ENCODE data around the gene ENGASE. TPM values are rescaled to one million over a fixed set of nuclear protein-coding genes. Genes with fewer than 3 reads are reported as not detected.

Gene ENGASE
- total RNA-seq, 1 donor from 2014 or later: 16.8 TPM

DNA sequence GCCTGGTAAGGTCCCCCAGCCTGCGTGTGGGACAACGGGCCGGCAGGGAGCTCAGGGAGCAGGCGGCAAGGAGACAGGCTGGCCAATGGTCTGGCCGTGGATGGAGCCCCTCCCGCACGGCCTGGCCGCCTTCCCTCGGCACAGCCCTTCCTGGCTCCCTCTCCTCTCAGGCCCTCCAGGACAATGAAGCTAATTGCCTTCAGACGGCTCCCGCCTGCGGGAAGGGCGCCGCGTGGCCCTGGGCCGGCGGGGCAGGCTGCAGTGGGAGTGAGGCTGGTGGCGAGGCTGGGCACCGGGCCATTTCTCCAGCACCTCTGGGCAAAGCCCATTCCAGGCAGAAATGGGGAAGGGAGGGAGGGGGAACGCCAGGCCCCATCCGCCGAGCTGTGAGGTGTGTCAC lies 50.9 kb downstream of the ENGASE start:
- Mint-ChIP-seq H3K27ac (ENCODE audit: unreplicated experiment) (no peak overlapping the region), H3K27me3 (ENCODE audit: low read depth) (peaks cover 31% of the 10 kb centered on the region), H3K36me3 (ENCODE audit: low read depth) (no peaks in the 10 kb centered on the region), H3K4me3 (ENCODE audit: unreplicated experiment) (no peak overlapping the region), H3K4me1 (ENCODE audit: low read depth) (no peaks in the 10 kb centered on the region), H3K9me3 (ENCODE audit: low read depth) (no peaks in the 10 kb centered on the region)
- no peak for DNase-seq (ENCODE audit: low spot score)
- TF ChIP-seq, protein P1, sequence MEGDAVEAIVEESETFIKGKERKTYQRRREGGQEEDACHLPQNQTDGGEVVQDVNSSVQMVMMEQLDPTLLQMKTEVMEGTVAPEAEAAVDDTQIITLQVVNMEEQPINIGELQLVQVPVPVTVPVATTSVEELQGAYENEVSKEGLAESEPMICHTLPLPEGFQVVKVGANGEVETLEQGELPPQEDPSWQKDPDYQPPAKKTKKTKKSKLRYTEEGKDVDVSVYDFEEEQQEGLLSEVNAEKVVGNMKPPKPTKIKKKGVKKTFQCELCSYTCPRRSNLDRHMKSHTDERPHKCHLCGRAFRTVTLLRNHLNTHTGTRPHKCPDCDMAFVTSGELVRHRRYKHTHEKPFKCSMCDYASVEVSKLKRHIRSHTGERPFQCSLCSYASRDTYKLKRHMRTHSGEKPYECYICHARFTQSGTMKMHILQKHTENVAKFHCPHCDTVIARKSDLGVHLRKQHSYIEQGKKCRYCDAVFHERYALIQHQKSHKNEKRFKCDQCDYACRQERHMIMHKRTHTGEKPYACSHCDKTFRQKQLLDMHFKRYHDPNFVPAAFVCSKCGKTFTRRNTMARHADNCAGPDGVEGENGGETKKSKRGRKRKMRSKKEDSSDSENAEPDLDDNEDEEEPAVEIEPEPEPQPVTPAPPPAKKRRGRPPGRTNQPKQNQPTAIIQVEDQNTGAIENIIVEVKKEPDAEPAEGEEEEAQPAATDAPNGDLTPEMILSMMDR (IDR thresholded peaks at IDR 0.05): no peak

GRCh38 chr17:79126139-79126538 lies 51.5 kb downstream of the ENGASE start:
- Mint-ChIP-seq H3K27me3 (ENCODE audit: low read depth) (peaks cover 34% of the 10 kb centered on the region), H3K4me1 (ENCODE audit: low read depth) (no peaks in the 10 kb centered on the region)

DNA sequence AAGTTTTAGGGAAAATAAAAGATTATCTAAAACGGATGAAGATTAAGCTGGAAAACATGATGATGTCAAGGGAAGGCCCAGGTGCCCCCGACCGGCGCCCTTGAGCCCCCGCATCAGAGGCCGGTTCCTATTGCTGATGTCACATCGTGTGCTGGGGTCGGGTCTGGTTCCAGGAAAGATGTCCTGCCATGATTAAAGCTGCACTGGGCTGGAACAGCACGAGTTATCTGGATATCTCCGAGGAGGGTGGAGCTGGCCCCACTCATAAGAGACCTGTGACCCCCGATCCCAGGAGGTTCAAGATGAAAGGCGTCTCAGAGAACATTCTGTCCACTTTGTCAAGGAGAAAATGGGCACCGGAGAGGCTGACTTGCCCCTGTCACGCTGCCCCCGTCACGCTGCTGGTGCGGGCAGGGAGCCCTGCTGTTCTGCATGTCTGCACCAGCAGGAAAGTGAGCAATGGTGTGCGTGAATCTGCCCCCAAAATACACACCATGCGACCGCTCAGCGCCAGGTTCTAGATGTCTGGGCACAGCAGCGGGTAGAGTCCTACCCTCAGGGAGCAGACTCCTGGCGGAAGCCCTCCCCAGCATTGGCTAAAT lies 53.0 kb downstream of the ENGASE start:
- TF ChIP-seq, protein P1 (IDR thresholded peaks at IDR 0.05): no peak
- Mint-ChIP-seq H3K4me1 (ENCODE audit: low read depth) (no peaks in the 10 kb centered on the region), H3K27ac (ENCODE audit: unreplicated experiment) (no peak overlapping the region), H3K4me3 (ENCODE audit: unreplicated experiment) (no peak overlapping the region), H3K27me3 (ENCODE audit: low read depth) (peaks cover 41% of the 10 kb centered on the region), H3K9me3 (ENCODE audit: low read depth) (no peaks in the 10 kb centered on the region), H3K36me3 (ENCODE audit: low read depth) (no peaks in the 10 kb centered on the region)
- no peak for DNase-seq (ENCODE audit: low spot score)

More at GRCh38 chr17:79126139-79126538, 51.5 kb downstream of the ENGASE start:
- Mint-ChIP-seq H3K9me3 (ENCODE audit: low read depth) (no peaks in the 10 kb centered on the region), H3K27ac (ENCODE audit: unreplicated experiment) (no peak overlapping the region), H3K36me3 (ENCODE audit: low read depth) (no peaks in the 10 kb centered on the region), H3K4me3 (ENCODE audit: unreplicated experiment) (no peak overlapping the region)
- DNase-seq (ENCODE audit: low spot score): no peak
- TF ChIP-seq, protein P1 (IDR thresholded peaks at IDR 0.05): peak; percentile 48

GRCh38 chr17:79129523-79129922 lies 54.9 kb downstream of the ENGASE start:
- peaks cover 39% of the 10 kb centered on the region for H3K27me3 Mint-ChIP-seq (ENCODE audit: low read depth)
- DNase-seq (ENCODE audit: low spot score): no peak

GRCh38 chr17:79130536-79131273 lies 56.1 kb downstream of the ENGASE start:
- Mint-ChIP-seq H3K4me1 (ENCODE audit: low read depth) (no peaks in the 10 kb centered on the region), H3K36me3 (ENCODE audit: low read depth) (no peaks in the 10 kb centered on the region), H3K9me3 (ENCODE audit: low read depth) (no peaks in the 10 kb centered on the region), H3K4me3 (ENCODE audit: unreplicated experiment) (no peak overlapping the region), H3K27ac (ENCODE audit: unreplicated experiment) (no peak overlapping the region), H3K27me3 (ENCODE audit: low read depth) (peaks cover 40% of the 10 kb centered on the region)
- DNase-seq (ENCODE audit: low spot score): no peak
- TF ChIP-seq, protein P1 (IDR thresholded peaks at IDR 0.05): no peak

More at GRCh38 chr17:79129523-79129922, 54.9 kb downstream of the ENGASE start:
- Mint-ChIP-seq H3K27ac (ENCODE audit: unreplicated experiment) (no peak overlapping the region), H3K4me1 (ENCODE audit: low read depth) (no peaks in the 10 kb centered on the region), H3K36me3 (ENCODE audit: low read depth) (no peaks in the 10 kb centered on the region), H3K4me3 (ENCODE audit: unreplicated experiment) (no peak overlapping the region), H3K9me3 (ENCODE audit: low read depth) (no peaks in the 10 kb centered on the region)
- TF ChIP-seq, protein P1 (IDR thresholded peaks at IDR 0.05): no peak
